ENCODE measurements around the gene RNF7. TPM values are rescaled to one million over a fixed set of nuclear protein-coding genes. Genes with fewer than 3 reads are reported as not detected.

RNF7 gene
- total RNA-seq: 53.6 and 57.7 TPM in 2 replicates

GRCh38 chr3:141738022-141738890 lies at the start of gene RNF7:
RNF7 (plus strand) TSS chr3:141738298; CDS start chr3:141738342, 44 bp downstream.

GRCh38 chr3:141763088-141763750 lies 25.1 kb downstream of the RNF7 start, which contains the start of gene GRK7:
GRK7 (plus strand) TSS chr3:141763408; CDS start chr3:141778285, 14,877 bp downstream.

Small RNA genes within 50 kb of the gene (small RNA-seq; reads per million reads assigned to genes)
- not detected for gene AC112771.1

Other genes starting within 250 kb of the RNF7 start
- gene GRK7, start 25.1 kb downstream of the RNF7 start, total RNA-seq: not detected in 2 replicates
- 37.7 and 49.4 TPM in 2 replicates for gene ATP1B3, start 138.3 kb downstream of the RNF7 start, total RNA-seq